Kasumi-1 (cell line): ENCODE results near the gene SLC38A8.

ENCODE experiments used
- DNase-seq, 2 experiments: peaks; one replicate each; lab custom pipeline; 2025; lab: John Stamatoyannopoulos, UW

Gene SLC38A8

GRCh38 chr16:84042308-84042878 is at the start of gene SLC38A8:
Gene SLC38A8 (minus strand): TSS chr16:84042795. CDS start chr16:84042157, 638 bp downstream.
- DNase-seq: no peak

- DNase-seq: no peak
Measured at GRCh38 chr16:84091460-84091859, 48.9 kb upstream of the SLC38A8 start.

GRCh38 chr16:84090211-84090610 is 47.6 kb upstream of the SLC38A8 start:
- DNase-seq: no peak

GRCh38 chr16:84088695-84089395 is 46.2 kb upstream of the SLC38A8 start:
- no peak for DNase-seq

- DNase-seq: peak; percentile 13 to 23
Measured at GRCh38 chr16:84087466-84088151, 45.0 kb upstream of the SLC38A8 start.

DNA sequence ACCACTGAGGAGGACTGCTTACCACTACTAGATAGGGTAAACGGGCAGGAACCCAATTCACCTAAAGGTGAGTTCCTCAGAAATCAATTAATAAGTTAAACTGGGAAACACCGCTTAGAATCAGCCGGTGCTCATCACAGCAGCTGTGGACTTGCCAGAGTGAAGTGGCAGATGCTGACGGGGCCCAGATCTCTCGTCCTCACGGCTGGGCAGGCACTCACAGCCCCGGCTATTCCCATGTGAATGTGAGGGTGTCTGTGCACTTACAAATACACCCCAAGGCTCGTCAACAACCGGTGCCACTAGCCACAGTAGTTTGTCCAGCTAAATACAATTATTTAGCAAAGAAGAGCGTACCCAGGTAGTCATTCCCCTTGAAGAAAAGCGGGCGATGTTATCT is 44.4 kb upstream of the SLC38A8 start:
- no peak for DNase-seq

GRCh38 chr16:84086341-84086740 is 43.7 kb upstream of the SLC38A8 start:
- no peak for DNase-seq

GRCh38 chr16:84085773-84086172 is 43.2 kb upstream of the SLC38A8 start:
- DNase-seq: peak; percentile 82 to 85

- DNase-seq: no peak
Measured at GRCh38 chr16:84085271-84085667, 42.7 kb upstream of the SLC38A8 start.

GRCh38 chr16:84084570-84085270 is 42.1 kb upstream of the SLC38A8 start:
- peak; percentile 66 to 76 for DNase-seq

GRCh38 chr16:84082835-84083569 is 40.4 kb upstream of the SLC38A8 start:
- peak; percentile 57 to 64 for DNase-seq

- DNase-seq: no peak
Measured at GRCh38 chr16:84082110-84082509, 39.5 kb upstream of the SLC38A8 start.

GRCh38 chr16:84081446-84081989 is 38.9 kb upstream of the SLC38A8 start:
- DNase-seq: no peak

DNA sequence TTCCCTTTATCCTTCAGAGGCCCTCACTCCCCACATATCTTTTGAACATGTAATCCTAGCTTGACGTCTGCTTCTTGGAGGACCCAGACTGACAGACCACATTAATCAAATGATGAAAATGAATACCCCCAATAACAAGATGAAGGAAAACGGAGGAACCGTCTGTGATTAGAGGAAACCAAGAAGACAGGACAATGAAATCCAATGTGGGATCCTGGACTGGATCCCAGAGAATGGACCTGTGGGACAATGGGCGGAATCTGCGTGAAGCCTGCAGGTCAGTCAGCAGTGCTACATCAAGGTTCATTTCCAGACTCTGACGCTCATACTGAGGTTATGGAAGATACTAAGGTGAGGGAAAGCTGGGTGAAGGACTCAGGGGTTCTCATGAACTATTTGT is 38.2 kb upstream of the SLC38A8 start:
- DNase-seq: no peak

GRCh38 chr16:84080378-84080777 is 37.8 kb upstream of the SLC38A8 start:
- DNase-seq: no peak

- no peak for DNase-seq
Measured at GRCh38 chr16:84079664-84080063, 37.1 kb upstream of the SLC38A8 start.

DNA sequence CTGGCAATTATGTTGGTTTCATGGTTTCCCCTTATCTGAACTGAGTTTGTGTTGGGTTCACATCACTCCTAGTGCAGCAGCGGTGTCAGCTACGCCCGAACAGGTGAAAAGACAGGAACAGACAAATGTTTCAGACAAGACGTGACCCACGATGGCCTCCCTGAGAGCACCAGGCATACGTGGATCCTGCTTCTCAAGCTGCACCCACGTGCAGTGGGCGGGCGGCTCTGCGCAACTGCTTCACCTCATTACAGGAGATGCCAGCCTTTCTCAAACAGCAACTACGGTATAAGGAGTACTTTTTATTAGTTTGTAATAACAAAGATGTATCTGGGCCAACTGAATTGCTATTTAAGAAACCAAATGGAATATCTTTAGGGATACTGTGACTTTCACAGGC is 32.8 kb upstream of the SLC38A8 start:
- DNase-seq: no peak

GRCh38 chr16:84074721-84075120 is 32.1 kb upstream of the SLC38A8 start:
- DNase-seq: no peak

- no peak for DNase-seq
Measured at GRCh38 chr16:84072014-84072413, 29.4 kb upstream of the SLC38A8 start.

- DNase-seq: no peak
Measured at GRCh38 chr16:84071121-84071520, 28.5 kb upstream of the SLC38A8 start.

- DNase-seq: no peak
Measured at GRCh38 chr16:84069540-84069939, 26.9 kb upstream of the SLC38A8 start.
